Measurements from ENCODE around the gene TC2N. TPM values are rescaled to one million over a fixed set of nuclear protein-coding genes. Genes with fewer than 3 reads are reported as not detected.

The TC2N gene
- total RNA-seq, 1 experiment from 2014 or later: 30.6 TPM

DNA sequence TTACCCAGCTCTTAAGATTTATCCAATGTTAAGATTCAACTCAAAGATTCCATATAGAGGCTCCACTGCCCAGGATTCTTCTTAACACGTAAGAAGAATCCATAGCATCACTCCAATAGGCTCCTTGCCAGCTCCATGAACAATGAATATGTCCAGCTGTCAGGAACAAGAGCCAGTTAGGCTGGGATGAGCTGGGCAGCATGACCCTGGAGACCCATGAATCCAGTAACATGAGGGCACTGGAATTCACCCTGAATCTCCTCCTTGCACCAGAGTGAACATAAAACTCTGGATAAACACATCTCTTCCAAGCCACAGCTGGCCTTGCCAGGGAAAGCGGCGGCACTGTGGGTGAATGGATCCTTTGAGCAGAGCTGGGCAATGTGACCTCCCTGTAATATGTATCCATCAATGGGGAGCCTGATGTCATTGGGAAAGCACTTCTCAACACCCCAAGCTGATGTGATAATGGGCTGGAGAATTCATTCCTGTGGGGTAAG, 24.4 kb upstream of the TC2N start:
- Mint-ChIP-seq H3K36me3 (ENCODE audit: insufficient read depth, unreplicated experiment) (no peaks in the 10 kb centered on the region), H3K4me3 (ENCODE audit: unreplicated experiment) (no peak overlapping the region), H3K27me3 (ENCODE audit: insufficient read depth, unreplicated experiment) (no peaks in the 10 kb centered on the region), H3K9me3 (ENCODE audit: unreplicated experiment) (no peaks in the 10 kb centered on the region), H3K4me1 (ENCODE audit: low read depth, unreplicated experiment) (no peaks in the 10 kb centered on the region), H3K27ac (ENCODE audit: unreplicated experiment) (no peak overlapping the region)
- CTCF ChIA-PET: interaction anchor here (0.8 to 1.3 kb wide), 2 partner anchors 33 to 105 kb away, joined by 3 read pairs; no protein-coding TSS in a partner anchor
- BruUV-seq (replicated peaks): no TSS peak
- H3K27me3 ChIP-seq (replicated peaks; ENCODE audit: control insufficient read depth, insufficient read depth, low read length): no peaks in the 10 kb centered on the region
- H3K9me3 ChIP-seq: no peaks in the 10 kb centered on the region
- TF ChIP-seq, protein P1, sequence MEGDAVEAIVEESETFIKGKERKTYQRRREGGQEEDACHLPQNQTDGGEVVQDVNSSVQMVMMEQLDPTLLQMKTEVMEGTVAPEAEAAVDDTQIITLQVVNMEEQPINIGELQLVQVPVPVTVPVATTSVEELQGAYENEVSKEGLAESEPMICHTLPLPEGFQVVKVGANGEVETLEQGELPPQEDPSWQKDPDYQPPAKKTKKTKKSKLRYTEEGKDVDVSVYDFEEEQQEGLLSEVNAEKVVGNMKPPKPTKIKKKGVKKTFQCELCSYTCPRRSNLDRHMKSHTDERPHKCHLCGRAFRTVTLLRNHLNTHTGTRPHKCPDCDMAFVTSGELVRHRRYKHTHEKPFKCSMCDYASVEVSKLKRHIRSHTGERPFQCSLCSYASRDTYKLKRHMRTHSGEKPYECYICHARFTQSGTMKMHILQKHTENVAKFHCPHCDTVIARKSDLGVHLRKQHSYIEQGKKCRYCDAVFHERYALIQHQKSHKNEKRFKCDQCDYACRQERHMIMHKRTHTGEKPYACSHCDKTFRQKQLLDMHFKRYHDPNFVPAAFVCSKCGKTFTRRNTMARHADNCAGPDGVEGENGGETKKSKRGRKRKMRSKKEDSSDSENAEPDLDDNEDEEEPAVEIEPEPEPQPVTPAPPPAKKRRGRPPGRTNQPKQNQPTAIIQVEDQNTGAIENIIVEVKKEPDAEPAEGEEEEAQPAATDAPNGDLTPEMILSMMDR (IDR thresholded peaks at IDR 0.05; ENCODE audit: insufficient read depth in 1 of 2, low read depth in 1 of 2, low read length in 1 of 2, severe bottlenecking in 1 of 2, unreplicated experiment in 1 of 2): no peak
- intact Hi-C loops (cut with micrococcal nuclease; ENCODE audit: unreplicated experiment): loop anchor here (5.0 kb wide), 1 partner anchor 34 kb away; no protein-coding TSS in a partner anchor
- POLR2A ChIA-PET: no interaction called here
- H3K36me3 ChIP-seq (ENCODE audit: control insufficient read depth, insufficient read depth, low read length): no peaks in the 10 kb centered on the region
- no peak for DNase-seq
- H3K4me1 ChIP-seq: no peaks in the 10 kb centered on the region
- no peak overlapping the region for H3K4me3 ChIP-seq (ENCODE audit: low read depth, low read length)

DNA sequence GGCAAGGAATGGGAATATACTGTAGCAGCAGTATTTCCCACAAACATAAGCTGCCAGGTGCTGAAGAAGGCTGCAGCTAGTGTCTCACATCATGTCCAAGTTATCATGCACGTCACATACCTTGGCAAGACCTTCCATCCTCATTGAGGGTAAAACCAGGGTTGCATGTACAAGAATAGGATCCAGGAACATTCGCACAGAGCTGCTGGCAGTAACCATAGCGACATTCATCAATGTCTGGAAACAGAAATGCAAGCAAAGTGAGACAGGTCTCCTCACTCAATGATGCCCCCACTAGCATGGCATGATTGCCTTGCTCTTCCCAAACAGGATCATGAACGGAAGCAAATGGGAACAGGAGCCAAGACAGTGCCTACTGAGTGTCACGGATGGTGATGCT, 23.8 kb upstream of the TC2N start:
- Mint-ChIP-seq H3K36me3 (ENCODE audit: insufficient read depth, unreplicated experiment) (no peaks in the 10 kb centered on the region), H3K27ac (ENCODE audit: unreplicated experiment) (no peak overlapping the region), H3K4me1 (ENCODE audit: low read depth, unreplicated experiment) (no peaks in the 10 kb centered on the region), H3K4me3 (ENCODE audit: unreplicated experiment) (no peak overlapping the region), H3K27me3 (ENCODE audit: insufficient read depth, unreplicated experiment) (no peaks in the 10 kb centered on the region), H3K9me3 (ENCODE audit: unreplicated experiment) (no peaks in the 10 kb centered on the region)
- no peak for DNase-seq
- no peaks in the 10 kb centered on the region for H3K9me3 ChIP-seq
- ChIA-PET CTCF (interaction anchor here (0.8 kb wide), 1 partner anchor 106 kb away, joined by 3 read pairs; no protein-coding TSS in a partner anchor), POLR2A (no interaction called here)
- no peaks in the 10 kb centered on the region for H3K27me3 ChIP-seq (replicated peaks; ENCODE audit: control insufficient read depth, insufficient read depth, low read length)
- no TSS peak for BruUV-seq (replicated peaks)
- no peak overlapping the region for H3K4me3 ChIP-seq (ENCODE audit: low read depth, low read length)
- no peaks in the 10 kb centered on the region for H3K36me3 ChIP-seq (ENCODE audit: control insufficient read depth, insufficient read depth, low read length)
- TF ChIP-seq, protein P1 (IDR thresholded peaks at IDR 0.05; ENCODE audit: insufficient read depth in 1 of 2, low read depth in 1 of 2, low read length in 1 of 2, severe bottlenecking in 1 of 2, unreplicated experiment in 1 of 2): no peak
- intact Hi-C loops (cut with micrococcal nuclease; ENCODE audit: unreplicated experiment): loop anchor here (5.0 kb wide), 1 partner anchor 34 kb away; no protein-coding TSS in a partner anchor
- no peaks in the 10 kb centered on the region for H3K4me1 ChIP-seq

DNA sequence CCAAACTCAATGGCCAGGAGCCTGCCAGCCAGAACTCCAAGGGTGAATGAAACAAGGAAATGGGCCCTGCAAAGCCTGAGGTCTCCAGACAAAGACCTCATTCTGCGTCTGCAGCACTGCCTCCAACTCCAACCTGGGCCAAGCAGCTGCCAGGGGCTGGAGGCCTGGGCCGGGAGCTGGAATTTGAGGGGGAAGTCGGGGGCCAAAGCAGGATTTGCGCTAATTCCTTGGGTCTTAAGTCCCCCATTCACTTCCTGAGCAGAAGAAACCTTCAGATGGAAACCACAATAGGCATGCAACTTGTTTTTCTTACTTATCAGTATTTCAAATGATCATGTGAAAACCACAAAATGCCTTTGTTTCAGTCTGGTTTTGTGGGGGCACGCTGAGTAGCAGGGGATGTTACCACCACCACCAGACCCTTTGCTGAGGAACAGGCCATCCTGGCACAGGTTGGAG, 23.0 kb upstream of the TC2N start:
- no peak overlapping the region for H3K4me3 ChIP-seq (ENCODE audit: low read depth, low read length)
- Mint-ChIP-seq H3K4me1 (ENCODE audit: low read depth, unreplicated experiment) (no peaks in the 10 kb centered on the region), H3K4me3 (ENCODE audit: unreplicated experiment) (no peak overlapping the region), H3K36me3 (ENCODE audit: insufficient read depth, unreplicated experiment) (no peaks in the 10 kb centered on the region), H3K27ac (ENCODE audit: unreplicated experiment) (no peak overlapping the region), H3K27me3 (ENCODE audit: insufficient read depth, unreplicated experiment) (no peaks in the 10 kb centered on the region), H3K9me3 (ENCODE audit: unreplicated experiment) (no peaks in the 10 kb centered on the region)
- no peaks in the 10 kb centered on the region for H3K4me1 ChIP-seq
- TF ChIP-seq, protein P1 (IDR thresholded peaks at IDR 0.05; ENCODE audit: insufficient read depth in 1 of 2, low read depth in 1 of 2, low read length in 1 of 2, severe bottlenecking in 1 of 2, unreplicated experiment in 1 of 2): no peak
- CTCF ChIA-PET: no interaction called here
- POLR2A ChIA-PET: no interaction called here
- BruUV-seq (replicated peaks): no TSS peak
- no peaks in the 10 kb centered on the region for H3K27me3 ChIP-seq (replicated peaks; ENCODE audit: control insufficient read depth, insufficient read depth, low read length)
- intact Hi-C loops (cut with micrococcal nuclease; ENCODE audit: unreplicated experiment): loop anchor here (5.0 kb wide), 1 partner anchor 33 kb away; no protein-coding TSS in a partner anchor
- no peaks in the 10 kb centered on the region for H3K36me3 ChIP-seq (ENCODE audit: control insufficient read depth, insufficient read depth, low read length)
- no peaks in the 10 kb centered on the region for H3K9me3 ChIP-seq
- DNase-seq: no peak

Data from Caco-2 (cell line).